ENCODE results near the gene WDHD1.

- TF ChIP-seq CTCF (conservative IDR thresholded peaks at IDR 0.05 in 1 of 2, IDR thresholded peaks at IDR 0.05 in 1 of 2; ENCODE audit: extremely low read depth in 1 of 2, insufficient read depth in 1 of 2, low read depth in 1 of 2, low read length in 2 of 2) (no peak), EZH2 (IDR thresholded peaks at IDR 0.05; ENCODE audit: borderline replicate concordance, low read length) (no peak)
Measured at GRCh38 chr14:54936816-54937215, 90.1 kb downstream of the WDHD1 start.

All from mammary epithelial cell (primary cell).